Measurements from ENCODE around the gene PLEKHG3.

GRCh38 chr14:64745511-64746091 lies 41.4 kb downstream of the PLEKHG3 start:
- no peak for TF ChIP-seq CTCF (IDR thresholded peaks at IDR 0.05; ENCODE audit: low read depth, low read length, poor library complexity, severe bottlenecking)
- TF ChIP-seq EZH2phosphoT487 (IDR thresholded peaks at IDR 0.05; ENCODE audit: borderline replicate concordance, low read length), result no peak
